Activated CD4-positive, alpha-beta T cell treated with anti-CD3 and anti-CD28 coated beads for 36 hours (primary cell): ENCODE data around the gene KIRREL3. TPM values are rescaled to one million over a fixed set of nuclear protein-coding genes. Genes with fewer than 3 reads are reported as not detected.

ENCODE experiments used
- ATAC-seq: fragments of 200-7000 bp; cut with Tn5 transposase; one replicate; pipeline ENCODE4 v1.10.0; 2021; ENCODE audit warnings: mild to moderate bottlenecking, moderate library complexity
- CTCF ChIA-PET: fragments of 350-600 bp; sonication (Branson Sonifier 250); formaldehyde crosslinking; loops from one replicate; lab custom pipeline; 2021; ENCODE audit warnings: antibody characterized with exemption; lab: Charles Lee
- POLR2A ChIA-PET: fragments of 350-600 bp; sonication (Branson Sonifier 250); formaldehyde crosslinking; loops from one replicate; lab custom pipeline; 2021; ENCODE audit warnings: antibody characterized with exemption, inconsistent platforms; lab: Charles Lee
- DNase-seq: peaks from one replicate; pipeline ENCODE4 v3.0.0-alpha.2; 2020
- H3K27ac Mint-ChIP-seq: one replicate; pipeline ENCODE4 v1.8.0; 2021; ENCODE audit warnings: mixed read lengths
- H3K27me3 Mint-ChIP-seq: one replicate; pipeline ENCODE4 v1.8.0; 2021; ENCODE audit warnings: mixed read lengths
- H3K36me3 Mint-ChIP-seq: one replicate; pipeline ENCODE4 v1.8.0; 2021; ENCODE audit warnings: low read depth, mixed read lengths
- H3K4me1 Mint-ChIP-seq: one replicate; pipeline ENCODE4 v1.8.0; 2021; ENCODE audit warnings: mixed read lengths
- H3K4me3 Mint-ChIP-seq: one replicate; pipeline ENCODE4 v1.8.0; 2021; ENCODE audit warnings: mild to moderate bottlenecking, moderate library complexity, mixed read lengths
- H3K9me3 Mint-ChIP-seq: one replicate; pipeline ENCODE4 v1.8.0; 2021; ENCODE audit warnings: low read depth, mixed read lengths
- intact Hi-C, 2 experiments: fragments of 100-400 bp; cut with DNase I in 1 of 2; cut with micrococcal nuclease in 1 of 2; formaldehyde crosslinking; loops; one replicate each; pipeline versions ENCODE4 v1.14.2 to v1.15.1; 2022 to 2024; cut with DNase I, micrococcal nuclease
- total RNA-seq, 2 experiments: library from RNA; stranded (reverse); gene quantifications; one replicate each; pipeline ENCODE4 v1.2.3, GENCODE V29; 2021

The KIRREL3 gene
- total RNA-seq, 2 experiments from 2014 or later = not detected

GRCh38 chr11:126543691-126544090 is 456.9 kb downstream of the KIRREL3 start:
- Mint-ChIP-seq H3K4me1 (no peaks in the 10 kb centered on the region), H3K27me3 (peaks cover 11% of the 10 kb centered on the region), H3K27ac (no peak overlapping the region), H3K4me3 (no peak overlapping the region), H3K9me3 (no peaks in the 10 kb centered on the region), H3K36me3 (no peaks in the 10 kb centered on the region)
- intact Hi-C loops = no loop called here
- POLR2A ChIA-PET = no interaction called here
- ATAC-seq (no peak), DNase-seq (no peak)
- CTCF ChIA-PET = no interaction called here

- DNase-seq (no peak), ATAC-seq (no peak)
- no peak overlapping the region for H3K4me3 Mint-ChIP-seq
- no peaks in the 10 kb centered on the region for H3K36me3 Mint-ChIP-seq
- no peaks in the 10 kb centered on the region for H3K9me3 Mint-ChIP-seq
- ChIA-PET CTCF (no interaction called here), POLR2A (no interaction called here)
- H3K27ac Mint-ChIP-seq = no peak overlapping the region
- H3K4me1 Mint-ChIP-seq = no peaks in the 10 kb centered on the region
- H3K27me3 Mint-ChIP-seq = peaks cover 13% of the 10 kb centered on the region
- intact Hi-C loops = no loop called here
These were observed 458.1 kb downstream of the KIRREL3 start for GRCh38 chr11:126542334-126543015.

GRCh38 chr11:126538071-126538470 is 462.5 kb downstream of the KIRREL3 start:
- CTCF ChIA-PET = interaction anchor here (0.6 kb wide), 1 partner anchor 96 kb away, joined by 3 read pairs; no protein-coding TSS in a partner anchor
- POLR2A ChIA-PET = no interaction called here
- H3K36me3 Mint-ChIP-seq = no peaks in the 10 kb centered on the region
- H3K27ac Mint-ChIP-seq = no peak overlapping the region
- ATAC-seq (no peak), DNase-seq (no peak)
- H3K9me3 Mint-ChIP-seq = no peaks in the 10 kb centered on the region
- H3K27me3 Mint-ChIP-seq = peaks cover 7% of the 10 kb centered on the region
- H3K4me1 Mint-ChIP-seq = no peaks in the 10 kb centered on the region
- H3K4me3 Mint-ChIP-seq = no peak overlapping the region
- intact Hi-C loops = no loop called here

DNA sequence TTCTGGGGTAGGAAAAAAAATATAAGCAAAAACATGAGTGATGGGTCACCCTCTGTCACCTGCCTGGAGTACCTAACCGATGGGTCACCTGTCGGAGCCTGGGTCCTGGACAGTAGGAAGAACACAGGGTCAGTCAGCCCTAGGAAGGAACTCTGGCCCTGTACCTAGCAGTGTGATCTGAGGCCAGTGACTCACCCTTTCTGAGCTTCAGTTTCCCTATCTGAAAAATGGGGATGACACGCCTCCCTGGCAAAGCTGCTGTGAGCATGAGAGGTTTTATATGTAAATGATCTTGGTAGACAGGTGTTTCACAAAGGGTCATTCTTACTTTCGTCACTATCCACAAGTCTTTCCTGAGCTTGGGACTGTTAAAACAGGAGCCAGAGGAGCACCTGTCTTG is 463.1 kb downstream of the KIRREL3 start:
- POLR2A ChIA-PET = no interaction called here
- H3K4me3 Mint-ChIP-seq = no peak overlapping the region
- CTCF ChIA-PET = no interaction called here
- no peaks in the 10 kb centered on the region for H3K4me1 Mint-ChIP-seq
- no peaks in the 10 kb centered on the region for H3K36me3 Mint-ChIP-seq
- intact Hi-C loops = no loop called here
- no peaks in the 10 kb centered on the region for H3K9me3 Mint-ChIP-seq
- H3K27ac Mint-ChIP-seq = no peak overlapping the region
- peaks cover 3% of the 10 kb centered on the region for H3K27me3 Mint-ChIP-seq
- no peak for ATAC-seq
- no peak for DNase-seq

- intact Hi-C loops = no loop called here
- POLR2A ChIA-PET = no interaction called here
- ATAC-seq (no peak), DNase-seq (no peak)
- no peaks in the 10 kb centered on the region for H3K4me1 Mint-ChIP-seq
- no peaks in the 10 kb centered on the region for H3K36me3 Mint-ChIP-seq
- CTCF ChIA-PET = no interaction called here
- no peaks in the 10 kb centered on the region for H3K9me3 Mint-ChIP-seq
- H3K27me3 Mint-ChIP-seq = peaks cover 5% of the 10 kb centered on the region
- no peak overlapping the region for H3K4me3 Mint-ChIP-seq
- H3K27ac Mint-ChIP-seq = no peak overlapping the region
These were observed 466.3 kb downstream of the KIRREL3 start for GRCh38 chr11:126534141-126534805.

DNA sequence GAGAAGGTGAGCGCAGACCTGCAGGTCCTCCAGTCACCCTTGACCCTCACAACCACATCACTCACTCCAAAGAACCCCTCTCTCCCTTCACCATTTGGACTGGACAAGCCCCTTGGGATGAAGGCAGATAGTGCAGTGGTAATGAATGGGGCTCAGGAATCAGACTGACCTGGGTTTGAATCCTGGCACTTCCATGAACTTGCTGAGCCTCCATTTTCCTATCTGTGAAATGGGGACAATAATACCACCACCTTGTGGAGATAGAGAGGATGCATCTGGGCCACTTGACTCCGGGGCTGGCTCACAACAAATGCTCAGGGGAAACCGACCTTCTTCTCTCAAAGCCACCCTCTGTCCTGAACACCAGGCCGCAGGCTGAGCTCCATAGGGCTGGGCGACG is 467.0 kb downstream of the KIRREL3 start:
- POLR2A ChIA-PET = no interaction called here
- Mint-ChIP-seq H3K4me1 (no peaks in the 10 kb centered on the region), H3K4me3 (no peak overlapping the region), H3K9me3 (no peaks in the 10 kb centered on the region), H3K36me3 (no peaks in the 10 kb centered on the region), H3K27ac (no peak overlapping the region), H3K27me3 (peaks cover 5% of the 10 kb centered on the region)
- CTCF ChIA-PET = no interaction called here
- intact Hi-C loops = no loop called here
- ATAC-seq (no peak), DNase-seq (no peak)

DNA sequence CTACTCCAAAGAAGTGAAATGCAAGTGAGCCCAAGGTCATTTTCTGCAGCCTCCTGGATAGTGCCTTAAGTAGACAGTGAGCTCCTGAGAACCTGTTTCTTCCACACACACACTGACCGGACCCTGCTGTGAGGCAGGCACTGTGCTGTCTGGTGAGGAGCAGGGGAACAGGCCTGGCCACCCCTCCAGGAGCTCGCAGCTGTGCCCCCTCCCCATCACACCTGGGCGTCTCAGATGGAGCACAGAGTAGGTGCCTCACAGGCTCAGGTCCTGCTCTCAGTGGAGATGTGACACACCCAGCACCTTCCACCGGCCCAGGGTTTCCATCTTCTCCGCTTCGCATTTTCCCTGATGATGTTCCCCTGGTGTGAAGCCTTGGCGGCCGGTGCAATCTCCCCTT is 470.2 kb downstream of the KIRREL3 start:
- Mint-ChIP-seq H3K4me3 (no peak overlapping the region), H3K9me3 (no peaks in the 10 kb centered on the region), H3K36me3 (no peaks in the 10 kb centered on the region), H3K4me1 (no peaks in the 10 kb centered on the region), H3K27me3 (peaks cover 3% of the 10 kb centered on the region), H3K27ac (no peak overlapping the region)
- intact Hi-C loops = no loop called here
- DNase-seq (no peak), ATAC-seq (no peak)
- CTCF ChIA-PET = no interaction called here
- POLR2A ChIA-PET = no interaction called here

DNA sequence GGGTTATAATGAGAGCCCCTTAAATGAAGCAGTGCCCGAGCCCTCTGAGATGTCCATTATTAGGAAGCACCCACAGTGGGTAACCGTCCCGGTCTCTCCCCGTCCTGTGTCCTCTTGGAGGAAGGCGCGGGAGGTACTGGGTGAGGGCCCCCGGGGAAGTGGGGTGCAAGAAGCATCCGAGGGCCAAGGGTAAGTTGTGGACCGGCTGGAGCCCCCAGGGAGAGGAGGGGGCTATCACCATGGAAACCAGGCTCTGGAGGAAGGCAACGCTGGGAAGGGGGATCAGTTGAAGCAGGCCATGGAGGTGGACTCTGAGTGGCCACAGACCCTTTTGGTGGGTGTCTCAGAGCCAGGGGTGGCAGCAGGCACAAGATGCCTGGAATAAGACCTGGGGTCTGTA is 471.5 kb downstream of the KIRREL3 start:
- POLR2A ChIA-PET = no interaction called here
- H3K36me3 Mint-ChIP-seq = no peaks in the 10 kb centered on the region
- no peak overlapping the region for H3K27ac Mint-ChIP-seq
- H3K4me1 Mint-ChIP-seq = no peaks in the 10 kb centered on the region
- intact Hi-C loops = no loop called here
- H3K27me3 Mint-ChIP-seq = peaks cover 3% of the 10 kb centered on the region
- H3K4me3 Mint-ChIP-seq = no peak overlapping the region
- DNase-seq (no peak), ATAC-seq (no peak)
- no peaks in the 10 kb centered on the region for H3K9me3 Mint-ChIP-seq
- CTCF ChIA-PET = no interaction called here

GRCh38 chr11:126528075-126528474 is 472.5 kb downstream of the KIRREL3 start:
- no peaks in the 10 kb centered on the region for H3K36me3 Mint-ChIP-seq
- H3K27me3 Mint-ChIP-seq = peaks cover 3% of the 10 kb centered on the region
- H3K4me1 Mint-ChIP-seq = no peaks in the 10 kb centered on the region
- no peak overlapping the region for H3K27ac Mint-ChIP-seq
- ATAC-seq (no peak), DNase-seq (no peak)
- H3K4me3 Mint-ChIP-seq = no peak overlapping the region
- intact Hi-C loops = no loop called here
- ChIA-PET POLR2A (no interaction called here), CTCF (no interaction called here)
- H3K9me3 Mint-ChIP-seq = no peaks in the 10 kb centered on the region

- no peak overlapping the region for H3K27ac Mint-ChIP-seq
- no peaks in the 10 kb centered on the region for H3K4me1 Mint-ChIP-seq
- POLR2A ChIA-PET = no interaction called here
- CTCF ChIA-PET = no interaction called here
- ATAC-seq = no peak
- H3K9me3 Mint-ChIP-seq = no peaks in the 10 kb centered on the region
- H3K4me3 Mint-ChIP-seq = no peak overlapping the region
- H3K27me3 Mint-ChIP-seq = peaks cover 3% of the 10 kb centered on the region
- no peak for DNase-seq
- H3K36me3 Mint-ChIP-seq = no peaks in the 10 kb centered on the region
- intact Hi-C loops = no loop called here
These were observed 472.9 kb downstream of the KIRREL3 start for GRCh38 chr11:126527651-126528050.

GRCh38 chr11:126526471-126526870 is 474.1 kb downstream of the KIRREL3 start:
- POLR2A ChIA-PET = no interaction called here
- DNase-seq (no peak), ATAC-seq (no peak)
- intact Hi-C loops = no loop called here
- no peaks in the 10 kb centered on the region for H3K36me3 Mint-ChIP-seq
- no peak overlapping the region for H3K27ac Mint-ChIP-seq
- no peaks in the 10 kb centered on the region for H3K27me3 Mint-ChIP-seq
- H3K4me3 Mint-ChIP-seq = no peak overlapping the region
- no peaks in the 10 kb centered on the region for H3K4me1 Mint-ChIP-seq
- CTCF ChIA-PET = no interaction called here
- H3K9me3 Mint-ChIP-seq = no peaks in the 10 kb centered on the region

GRCh38 chr11:126525702-126526101 is 474.9 kb downstream of the KIRREL3 start:
- CTCF ChIA-PET = interaction anchor here (0.6 kb wide), 1 partner anchor 69 kb away, joined by 3 read pairs; no protein-coding TSS in a partner anchor
- no peaks in the 10 kb centered on the region for H3K4me1 Mint-ChIP-seq
- no peaks in the 10 kb centered on the region for H3K27me3 Mint-ChIP-seq
- H3K36me3 Mint-ChIP-seq = no peaks in the 10 kb centered on the region
- no peak overlapping the region for H3K4me3 Mint-ChIP-seq
- POLR2A ChIA-PET = no interaction called here
- no peak overlapping the region for H3K27ac Mint-ChIP-seq
- ATAC-seq (no peak), DNase-seq (no peak)
- intact Hi-C loops = no loop called here
- H3K9me3 Mint-ChIP-seq = no peaks in the 10 kb centered on the region
